Trophoblast cell (in vitro differentiated cells and primary cell): ENCODE data around the gene MRS2.

Source experiments
- DNase-seq, 2 donors: peaks; one replicate each; pipeline ENCODE4 v3.0.0-alpha.2; 2016
- H2AFZ ChIP-seq: 2 replicates; pipeline ENCODE4 v1.6.1; 2013; ENCODE audit warnings: low read length, moderate library complexity, mild to moderate bottlenecking; ENCODE audit not compliant: insufficient read depth, poor library complexity
- H2AK5ac ChIP-seq: 2 replicates; pipeline ENCODE4 v1.6.1; 2013; ENCODE audit warnings: mild to moderate bottlenecking, low read length
- H2BK120ac ChIP-seq: 2 replicates; pipeline ENCODE4 v1.6.1; 2013; ENCODE audit warnings: low read length, mild to moderate bottlenecking, moderate library complexity; ENCODE audit not compliant: insufficient read depth, poor library complexity
- H2BK12ac ChIP-seq: 2 replicates; pipeline ENCODE4 v1.6.1; 2013; ENCODE audit warnings: mild to moderate bottlenecking, low read length, moderate library complexity
- H2BK5ac ChIP-seq: 2 replicates; pipeline ENCODE4 v1.6.1; 2013; ENCODE audit warnings: low read length, low read depth, moderate library complexity, mild to moderate bottlenecking; ENCODE audit not compliant: poor library complexity
- H3K14ac ChIP-seq: 2 replicates; pipeline ENCODE4 v1.6.1; 2013; ENCODE audit warnings: mild to moderate bottlenecking, low read length
- H3K18ac ChIP-seq: 2 replicates; pipeline ENCODE4 v1.6.1; 2013; ENCODE audit warnings: mild to moderate bottlenecking, low read length
- H3K23ac ChIP-seq: 2 replicates; pipeline ENCODE4 v1.6.1; 2013; ENCODE audit warnings: low read length
- H3K27ac ChIP-seq: 2 replicates; pipeline ENCODE4 v1.5.1; 2013; ENCODE audit warnings: low read depth, mild to moderate bottlenecking, inconsistent platforms, low read length, moderate library complexity
- H3K27me3 ChIP-seq: 2 replicates; pipeline ENCODE4 v1.6.1; 2013; ENCODE audit warnings: inconsistent platforms, mild to moderate bottlenecking, low read length, moderate library complexity; ENCODE audit not compliant: insufficient read depth
- H3K36me3 ChIP-seq, 2 experiments: 1 replicate in 1 of 2; 2 replicates in 1 of 2; pipeline ENCODE4 v1.6.1; 2013; ENCODE audit warnings: low read length in 2 of 2, mild to moderate bottlenecking in 2 of 2, moderate library complexity in 1 of 2; ENCODE audit not compliant: insufficient read depth in 2 of 2, control insufficient read depth in 1 of 2
- H3K4ac ChIP-seq: 2 replicates; pipeline ENCODE4 v1.6.1; 2013; ENCODE audit warnings: low read depth, mild to moderate bottlenecking, low read length, moderate library complexity
- H3K4me1 ChIP-seq, 2 experiments: 1 replicate in 1 of 2; 2 replicates in 1 of 2; pipeline ENCODE4 v1.6.1; 2013; ENCODE audit warnings: low read length in 2 of 2, mild to moderate bottlenecking in 2 of 2, moderate library complexity in 1 of 2; ENCODE audit not compliant: insufficient read depth in 2 of 2, control insufficient read depth in 1 of 2
- H3K4me2 ChIP-seq: 2 replicates; pipeline ENCODE4 v1.6.1; 2013; ENCODE audit warnings: inconsistent platforms, mild to moderate bottlenecking, low read length, moderate library complexity
- H3K4me3 ChIP-seq: 2 replicates; pipeline ENCODE4 v1.5.1; 2013; ENCODE audit warnings: mild to moderate bottlenecking, low read depth, low read length, inconsistent platforms
- H3K79me1 ChIP-seq: one replicate; pipeline ENCODE4 v1.6.1; 2013; ENCODE audit warnings: low read length
- H3K79me2 ChIP-seq: 2 replicates; pipeline ENCODE4 v1.6.1; 2013; ENCODE audit warnings: low read length, mild to moderate bottlenecking; ENCODE audit not compliant: control insufficient read depth, insufficient read depth, poor library complexity
- H3K9ac ChIP-seq: 2 replicates; pipeline ENCODE4 v1.6.1; 2013; ENCODE audit warnings: mild to moderate bottlenecking, low read length
- H3K9me3 ChIP-seq: 2 replicates; pipeline ENCODE4 v1.6.1; 2013; ENCODE audit warnings: low read depth, mild to moderate bottlenecking, control low read depth, inconsistent platforms, low read length; ENCODE audit not compliant: insufficient read depth
- H4K12ac ChIP-seq: 2 replicates; pipeline ENCODE4 v1.6.1; 2013; ENCODE audit warnings: low read depth, mild to moderate bottlenecking, low read length, moderate library complexity
- H4K8ac ChIP-seq: 2 replicates; pipeline ENCODE4 v1.6.1; 2013; ENCODE audit warnings: low read depth, mild to moderate bottlenecking, low read length, moderate library complexity
- H4K91ac ChIP-seq: one replicate; pipeline ENCODE4 v1.6.1; 2013; ENCODE audit warnings: low read depth, mild to moderate bottlenecking, low read length, moderate library complexity
- WGBS: extraction: QIAGEN DNeasy Blood & Tissue Kit; methylation state at CpG from one replicate; pipeline ENCODE4 v1.1.7; 2013; ENCODE audit warnings: missing lambda C conversion rate; ENCODE audit not compliant: insufficient read length, insufficient coverage; ENCODE audit errors: extremely low coverage; 5-methylcytosine and 5-hydroxymethylcytosine counted together

MRS2 gene

DNA sequence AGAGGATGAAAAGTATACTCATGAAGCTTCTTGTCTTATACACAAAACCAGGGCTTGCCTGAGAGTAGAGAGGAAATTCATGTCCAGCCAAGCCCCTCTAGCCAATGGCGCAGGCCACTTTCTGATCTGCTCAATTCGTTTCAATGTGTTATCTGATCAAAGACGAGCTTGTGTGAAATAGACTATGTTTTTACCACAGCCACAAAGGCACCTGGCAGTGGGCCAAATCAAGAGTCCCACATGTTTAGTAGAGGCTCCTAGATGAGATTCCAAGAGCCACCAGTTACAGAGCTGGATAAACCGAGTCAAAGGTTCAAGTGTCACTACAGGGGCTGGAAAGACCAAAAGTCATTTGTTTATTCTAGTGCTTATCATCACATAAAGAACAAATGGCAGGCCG is 51.7 kb downstream of the MRS2 start:
- Histone ChIP-seq H3K9me3 (no peaks in the 10 kb centered on the region), H3K9ac (no peak overlapping the region), H3K14ac (no peak overlapping the region), H3K27me3 (no peaks in the 10 kb centered on the region), H2AK5ac (no peak overlapping the region), H3K4me2 (no peak overlapping the region), H3K79me1 (no peaks in the 10 kb centered on the region), H2BK12ac (no peak overlapping the region), H4K8ac (no peak overlapping the region), H3K4me3 (no peak overlapping the region), H2BK120ac (no peak overlapping the region), H3K36me3 (no peaks in the 10 kb centered on the region), H3K4me1 (peaks cover 2% of the 10 kb centered on the region in 2 experiments), H3K23ac (no peak overlapping the region), H2BK5ac (no peak overlapping the region), H3K27ac (no peak overlapping the region), H4K91ac (no peak overlapping the region), H3K18ac (no peak overlapping the region), H4K12ac (no peak overlapping the region), H3K4ac (no peak overlapping the region), H2AFZ (no peak overlapping the region), H3K79me2 (no peaks in the 10 kb centered on the region)
- no peak for DNase-seq
- WGBS, result no CpG with 5 or more reads among the region's 5 CpGs

DNA sequence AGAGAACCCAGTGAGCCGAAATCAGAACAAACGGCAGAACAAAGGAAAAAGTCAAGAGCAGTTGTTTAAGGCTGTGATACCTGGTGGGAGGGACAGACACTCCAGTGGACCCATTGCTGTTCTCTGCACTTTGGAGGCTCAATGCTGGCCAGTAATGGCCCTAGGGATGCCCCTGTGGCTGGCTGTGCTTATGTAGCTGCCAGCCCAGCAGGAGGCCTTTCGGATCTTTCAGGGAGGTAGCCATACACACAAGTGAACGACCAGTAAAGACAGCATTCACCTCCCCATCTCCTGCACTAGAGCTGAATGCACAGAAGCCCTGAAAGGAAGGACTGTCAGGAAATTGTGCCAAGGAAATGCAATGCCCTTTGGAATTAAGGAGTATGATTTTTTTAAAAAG is 52.3 kb downstream of the MRS2 start:
- H2AK5ac ChIP-seq, result no peak overlapping the region
- H3K23ac ChIP-seq, result no peak overlapping the region
- no peak overlapping the region for H3K4me3 ChIP-seq
- H3K18ac ChIP-seq, result no peak overlapping the region
- H3K4me2 ChIP-seq, result no peak overlapping the region
- no peak overlapping the region for H3K9ac ChIP-seq
- H4K8ac ChIP-seq, result no peak overlapping the region
- H2AFZ ChIP-seq, result no peak overlapping the region
- no peak for DNase-seq
- no peak overlapping the region for H3K4ac ChIP-seq
- no peak overlapping the region for H4K91ac ChIP-seq
- H3K79me1 ChIP-seq, result no peaks in the 10 kb centered on the region
- no peak overlapping the region for H2BK120ac ChIP-seq
- no peaks in the 10 kb centered on the region for H3K36me3 ChIP-seq
- H2BK12ac ChIP-seq, result no peak overlapping the region
- H3K4me1 ChIP-seq, result peaks cover 2% of the 10 kb centered on the region in 2 experiments
- H4K12ac ChIP-seq, result no peak overlapping the region
- H3K27me3 ChIP-seq, result no peaks in the 10 kb centered on the region
- no CpG with 5 or more reads among the region's 4 CpGs for WGBS
- H3K27ac ChIP-seq, result no peak overlapping the region
- no peaks in the 10 kb centered on the region for H3K9me3 ChIP-seq
- H3K79me2 ChIP-seq, result no peaks in the 10 kb centered on the region
- no peak overlapping the region for H3K14ac ChIP-seq
- no peak overlapping the region for H2BK5ac ChIP-seq

DNA sequence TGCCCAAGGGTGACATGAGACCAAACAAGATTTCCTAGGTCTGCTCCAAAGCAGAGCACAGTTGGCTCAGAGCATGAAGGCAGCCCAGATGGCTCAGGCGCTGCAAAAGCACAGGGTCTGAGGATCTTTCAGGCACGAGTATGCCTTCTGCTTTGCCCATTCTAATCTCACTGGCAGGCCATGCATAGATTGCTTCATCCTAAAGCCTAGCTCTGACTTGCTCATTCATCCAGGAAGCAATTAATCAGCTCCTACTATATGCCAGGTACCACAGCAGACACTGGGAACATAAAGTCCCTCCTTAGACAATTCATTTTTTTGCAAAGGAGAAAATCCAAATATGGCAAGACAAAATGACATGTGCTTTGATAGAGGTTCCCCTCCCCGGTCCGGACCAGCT is 55.4 kb downstream of the MRS2 start:
- Histone ChIP-seq H2AFZ (no peak overlapping the region), H2BK12ac (no peak overlapping the region), H4K12ac (no peak overlapping the region), H3K9ac (no peak overlapping the region), H3K27me3 (no peaks in the 10 kb centered on the region), H3K18ac (no peak overlapping the region), H3K79me1 (no peaks in the 10 kb centered on the region), H4K91ac (no peak overlapping the region), H3K27ac (no peak overlapping the region), H4K8ac (no peak overlapping the region), H3K9me3 (no peaks in the 10 kb centered on the region), H3K4me3 (no peak overlapping the region), H3K23ac (no peak overlapping the region), H3K4me2 (no peak overlapping the region), H3K4me1 (peaks cover 0 to 2% of the 10 kb centered on the region in 2 experiments), H3K14ac (no peak overlapping the region), H3K79me2 (no peaks in the 10 kb centered on the region), H2AK5ac (no peak overlapping the region), H2BK5ac (no peak overlapping the region), H3K4ac (no peak overlapping the region), H2BK120ac (no peak overlapping the region), H3K36me3 (no peaks in the 10 kb centered on the region)
- WGBS, result no CpG with 5 or more reads among the region's 4 CpGs
- DNase-seq, result no peak

DNA sequence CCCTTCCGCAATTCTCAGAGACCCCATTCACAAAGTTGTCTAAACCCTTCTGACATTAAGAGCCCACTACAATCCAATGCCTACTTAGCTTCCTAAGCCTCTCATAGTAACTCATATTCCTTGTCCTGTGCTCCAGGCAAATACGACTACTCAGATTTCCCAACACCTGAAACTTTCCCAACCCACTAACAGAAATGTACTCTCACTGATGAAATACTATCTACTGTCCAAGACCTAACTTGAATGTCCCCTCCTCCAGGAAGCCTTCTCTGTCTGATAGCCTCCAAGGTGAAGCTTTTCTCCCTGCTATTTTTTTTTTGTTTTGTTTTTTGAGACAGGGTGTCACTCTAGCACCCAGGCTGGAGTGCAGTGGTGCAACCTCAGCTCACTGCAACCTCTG is 56.2 kb downstream of the MRS2 start:
- Histone ChIP-seq H3K27me3 (no peaks in the 10 kb centered on the region), H2BK12ac (no peak overlapping the region), H2AK5ac (no peak overlapping the region), H3K4me1 (peaks cover 0 to under 1% of the 10 kb centered on the region in 2 experiments), H3K79me2 (no peaks in the 10 kb centered on the region), H3K27ac (no peak overlapping the region), H4K8ac (no peak overlapping the region), H3K4me2 (no peak overlapping the region), H3K79me1 (no peaks in the 10 kb centered on the region), H3K36me3 (no peaks in the 10 kb centered on the region), H3K14ac (no peak overlapping the region), H2BK5ac (no peak overlapping the region), H4K12ac (no peak overlapping the region), H3K9ac (no peak overlapping the region), H4K91ac (no peak overlapping the region), H2BK120ac (no peak overlapping the region), H3K23ac (no peak overlapping the region), H2AFZ (no peak overlapping the region), H3K4me3 (no peak overlapping the region), H3K9me3 (no peaks in the 10 kb centered on the region), H3K18ac (no peak overlapping the region), H3K4ac (no peak overlapping the region)
- no CpG with 5 or more reads among the region's 2 CpGs for WGBS
- peak in 1 of 2 donors; percentile 52 for DNase-seq
